ENCODE results near the gene NELFCD.

GRCh38 chr20:59006167-59006863 lies 25.3 kb downstream of the NELFCD start:
- no peak for TF ChIP-seq YY1 (IDR thresholded peaks at IDR 0.05; ENCODE audit: insufficient read depth, insufficient read length)
- TF ChIP-seq ZNF274 (IDR thresholded peaks at IDR 0.05; ENCODE audit: low read depth, low read length), result no peak
